Left ventricle myocardium inferior (tissue), 1 donor: ENCODE data around the gene UBR3. TPM values are rescaled to one million over a fixed set of nuclear protein-coding genes. Genes with fewer than 3 reads are reported as not detected.

ENCODE experiments used
- DNase-seq: peaks from one replicate; pipeline ENCODE4 v3.0.0-alpha.2; 2020
- H3K27ac ChIP-seq: fragments of 200-600 bp; replicated peaks from 2 replicates; pipeline ENCODE4 v1.8.0; 2021
- H3K27me3 ChIP-seq: fragments of 200-600 bp; 2 replicates; pipeline ENCODE4 v1.8.0; 2021; ENCODE audit warnings: low read depth
- H3K36me3 ChIP-seq: fragments of 200-600 bp; 2 replicates; pipeline ENCODE4 v1.8.0; 2021
- H3K4me1 ChIP-seq: fragments of 200-600 bp; 2 replicates; pipeline ENCODE4 v1.8.0; 2021
- H3K4me3 ChIP-seq: fragments of 200-600 bp; 2 replicates; pipeline ENCODE4 v1.8.0; 2021; ENCODE audit warnings: mild to moderate bottlenecking, moderate library complexity
- H3K9me3 ChIP-seq: fragments of 200-600 bp; replicated peaks from 2 replicates; pipeline ENCODE4 v1.8.0; 2021
- CTCF ChIP-seq: fragments of 200-600 bp; IDR thresholded peaks from 2 replicates; pipeline ENCODE4 v1.8.0; 2021; ENCODE audit warnings: antibody characterized with exemption, mild to moderate bottlenecking, borderline replicate concordance
- intact Hi-C: fragments of 100-400 bp; cut with micrococcal nuclease; formaldehyde crosslinking; loops from one replicate; pipeline ENCODE4 v1.11.0; 2022
- total RNA-seq: library from RNA; stranded (reverse); fragmentation: NEBNext Ultra II Directional; extraction: Animal tissue kit (Norgen Biotek cat#: 25700); gene quantifications from one replicate; pipeline ENCODE4 v1.2.1, GENCODE V29; 2021
- donor health status: DM: no; HTN: yes; CAD: no; lungs with severe emphysema.

The UBR3 gene
- total RNA-seq, 1 donor from 2014 or later: 99.5 TPM

DNA sequence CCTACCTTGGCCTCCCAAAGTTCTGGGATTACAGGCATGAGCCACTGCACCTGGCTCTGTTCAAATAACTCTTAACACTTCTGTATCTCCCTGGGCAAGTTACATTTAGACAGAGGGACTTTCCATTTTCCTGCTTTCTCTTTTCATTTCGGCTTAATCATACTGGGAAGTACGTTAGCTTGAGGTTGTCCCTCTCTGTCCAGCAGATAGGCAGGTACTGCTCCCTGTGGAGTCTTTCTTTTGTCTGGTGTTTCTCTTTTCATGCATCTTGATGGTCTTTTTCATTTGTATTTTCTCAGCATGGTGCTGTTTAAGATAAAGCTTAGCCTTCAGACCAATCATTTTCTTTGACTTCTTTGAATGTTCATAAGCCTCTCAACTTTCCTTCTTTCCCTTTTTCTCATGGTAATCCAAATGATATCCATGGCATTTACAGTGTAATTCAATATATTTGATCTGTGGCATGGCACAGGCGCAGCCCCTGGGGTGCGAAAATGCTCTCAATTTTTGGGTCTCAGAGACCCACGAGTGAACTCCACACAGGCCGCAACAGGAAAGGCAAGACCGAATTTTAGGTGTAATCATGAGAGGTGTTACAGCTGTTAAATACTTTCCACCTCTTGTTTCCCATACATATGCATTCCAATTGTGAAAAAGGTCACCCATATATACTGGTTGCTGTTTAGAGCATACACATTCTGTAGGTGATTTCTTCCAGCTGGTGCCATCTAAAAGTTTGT lies 250.7 kb downstream of the UBR3 start:
- Histone ChIP-seq H3K27me3 (no peaks in the 10 kb centered on the region), H3K27ac (no peak overlapping the region), H3K4me3 (no peak overlapping the region), H3K4me1 (peaks cover 20% of the 10 kb centered on the region), H3K36me3 (peaks cover 55% of the 10 kb centered on the region), H3K9me3 (no peaks in the 10 kb centered on the region)
- intact Hi-C loops: no loop called here
- DNase-seq: no peak
- TF ChIP-seq CTCF: no peak

DNA sequence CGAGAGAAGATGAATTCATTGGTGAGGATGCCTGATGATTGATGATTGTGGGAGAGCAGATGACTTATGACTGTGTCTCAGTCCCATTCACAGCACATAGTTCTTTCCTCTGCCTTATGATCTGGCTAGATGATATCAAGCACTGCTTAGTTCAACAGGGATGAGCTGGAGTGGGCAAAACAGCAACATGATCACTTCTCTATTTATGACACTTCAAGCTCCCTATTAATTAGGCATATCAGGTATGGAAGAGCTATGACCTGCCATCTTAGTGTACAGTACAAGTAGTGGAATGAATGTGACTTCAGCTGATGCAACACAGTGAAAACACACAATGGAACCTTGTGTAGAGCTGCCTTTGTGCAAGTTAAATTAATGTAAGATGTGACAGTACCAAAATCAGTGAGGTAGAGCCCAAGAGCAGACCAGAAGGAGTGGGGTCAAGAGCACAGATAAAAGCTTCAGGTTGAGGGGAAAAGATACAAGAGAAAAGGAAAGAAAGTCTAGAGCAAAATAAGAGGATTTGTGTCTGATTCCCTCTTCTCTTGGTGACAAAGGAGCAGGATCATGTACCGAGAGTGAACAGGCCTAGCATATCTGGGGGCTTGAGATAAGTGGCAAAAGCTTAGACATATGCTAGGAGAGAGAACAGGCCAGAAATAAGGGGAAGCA lies 257.7 kb downstream of the UBR3 start:
- Histone ChIP-seq H3K4me1 (peaks cover 44% of the 10 kb centered on the region), H3K9me3 (no peaks in the 10 kb centered on the region), H3K36me3 (peaks cover 33% of the 10 kb centered on the region), H3K27me3 (no peaks in the 10 kb centered on the region), H3K27ac (no peak overlapping the region), H3K4me3 (no peak overlapping the region)
- intact Hi-C loops: no loop called here
- no peak for DNase-seq
- no peak for TF ChIP-seq CTCF

DNA sequence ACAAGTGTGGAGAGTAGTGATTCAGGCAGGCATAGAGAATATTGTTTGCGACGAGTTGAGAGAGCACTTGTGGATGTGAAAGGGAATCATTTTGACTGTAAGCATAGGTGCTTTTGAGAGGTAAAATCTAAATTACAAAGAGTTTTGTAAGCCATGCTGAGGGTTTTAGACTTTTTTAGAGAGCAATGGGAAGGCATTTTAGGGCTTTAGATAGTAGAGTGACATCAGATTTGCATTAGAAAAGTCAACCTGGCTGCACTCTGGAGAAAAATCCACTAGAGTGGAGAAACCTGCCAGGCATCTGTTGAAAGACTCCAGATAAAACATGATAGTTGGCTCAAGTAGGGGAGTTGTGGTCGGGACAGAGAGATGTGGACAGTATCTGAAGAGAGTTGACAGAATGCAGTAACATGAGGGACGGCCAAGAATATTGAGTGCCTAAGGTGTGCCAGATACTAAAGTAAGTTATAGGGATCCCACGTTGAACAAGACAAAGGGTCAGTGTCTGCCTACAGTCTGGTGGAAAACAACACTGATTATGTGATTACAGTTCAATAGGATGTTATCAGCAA lies 258.9 kb downstream of the UBR3 start:
- intact Hi-C loops: no loop called here

DNA sequence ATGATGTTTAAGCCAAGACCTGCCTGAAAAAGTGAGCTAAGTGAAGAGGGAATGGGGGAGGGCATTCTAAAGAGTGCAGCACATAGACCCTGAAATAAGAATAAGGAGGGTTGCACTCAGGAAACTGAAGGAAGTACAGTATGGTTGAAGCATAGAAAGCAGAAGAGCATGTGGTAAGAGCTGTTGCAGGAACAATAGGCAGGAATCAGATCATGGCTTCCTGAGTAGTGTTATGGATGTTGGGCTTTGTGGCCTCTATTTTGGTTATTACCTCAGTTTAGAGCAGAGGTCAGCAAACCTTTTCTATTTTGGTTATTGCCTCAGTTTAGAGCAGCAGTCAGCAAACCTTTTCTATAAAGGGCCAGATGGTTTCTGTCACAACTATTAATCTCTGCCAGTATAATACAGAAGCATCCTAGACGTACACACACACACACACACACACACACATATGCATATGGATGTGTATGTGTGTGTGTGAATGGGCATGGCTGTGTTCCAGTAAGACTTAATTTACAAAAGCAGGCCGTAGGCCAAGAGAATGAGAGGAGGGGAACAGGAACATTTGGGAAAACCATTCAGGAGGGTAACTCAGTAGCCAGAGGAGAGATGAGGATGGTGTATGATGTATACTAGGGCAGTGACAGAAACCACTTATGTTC lies 259.6 kb downstream of the UBR3 start:
- Histone ChIP-seq H3K27me3 (no peaks in the 10 kb centered on the region), H3K27ac (no peak overlapping the region), H3K4me3 (no peak overlapping the region), H3K9me3 (peaks cover 5% of the 10 kb centered on the region), H3K4me1 (peaks cover 44% of the 10 kb centered on the region), H3K36me3 (peaks cover 13% of the 10 kb centered on the region)
- no peak for DNase-seq
- TF ChIP-seq CTCF: no peak
- intact Hi-C loops: no loop called here

More for the DNA sequence above, 258.9 kb downstream of the UBR3 start:
- Histone ChIP-seq H3K27me3 (no peaks in the 10 kb centered on the region), H3K27ac (no peak overlapping the region), H3K9me3 (no peaks in the 10 kb centered on the region), H3K4me1 (peaks cover 44% of the 10 kb centered on the region), H3K36me3 (peaks cover 20% of the 10 kb centered on the region), H3K4me3 (no peak overlapping the region)
- TF ChIP-seq CTCF: no peak
- DNase-seq: no peak

DNA sequence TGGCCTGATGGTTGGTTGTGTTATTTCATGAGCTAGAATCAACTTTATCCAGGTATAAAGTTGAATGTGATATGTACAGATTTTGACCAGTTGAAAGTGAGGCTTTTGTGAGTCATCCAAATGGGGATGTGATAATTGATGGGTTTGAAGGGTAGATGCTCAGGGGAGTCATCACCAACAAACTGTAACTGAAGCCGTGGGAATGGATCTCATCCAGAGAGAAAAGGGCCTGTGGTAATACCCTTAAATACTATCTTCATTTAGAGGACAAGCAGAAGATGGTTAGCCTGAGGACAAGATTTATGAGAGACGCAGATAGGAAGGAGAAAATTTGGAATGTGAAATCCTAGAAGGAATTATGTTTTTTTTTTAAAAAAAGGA lies 260.1 kb downstream of the UBR3 start:
- intact Hi-C loops: no loop called here

More for the DNA sequence above, 260.1 kb downstream of the UBR3 start:
- H3K27me3 ChIP-seq: no peaks in the 10 kb centered on the region
- H3K4me3 ChIP-seq: no peak overlapping the region
- no peak overlapping the region for H3K27ac ChIP-seq
- H3K9me3 ChIP-seq: peaks cover 10% of the 10 kb centered on the region
- no peak for TF ChIP-seq CTCF
- H3K4me1 ChIP-seq: peaks cover 44% of the 10 kb centered on the region
- H3K36me3 ChIP-seq: peaks cover 8% of the 10 kb centered on the region
- DNase-seq: no peak
